ENCODE measurements around the gene ITSN1. TPM values are rescaled to one million over a fixed set of nuclear protein-coding genes. Genes with fewer than 3 reads are reported as not detected.

ITSN1 gene
- total RNA-seq, 1 donor from 2014 or later = 4.8 TPM

DNA sequence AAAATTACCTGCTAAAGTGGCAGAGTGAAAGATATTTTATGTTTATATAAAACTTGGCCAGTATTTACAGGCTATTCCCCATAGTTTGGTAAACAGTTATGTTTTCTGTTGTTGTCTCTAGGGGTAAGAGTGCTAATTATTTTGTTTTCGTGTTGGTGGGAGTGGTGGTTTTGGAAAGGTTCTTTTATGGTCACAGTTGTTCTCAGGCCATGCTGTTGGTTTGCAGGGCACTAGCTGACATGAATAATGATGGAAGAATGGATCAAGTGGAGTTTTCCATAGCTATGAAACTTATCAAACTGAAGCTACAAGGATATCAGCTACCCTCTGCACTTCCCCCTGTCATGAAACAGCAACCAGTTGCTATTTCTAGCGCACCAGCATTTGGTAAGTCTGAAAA, 92.5 kb downstream of the ITSN1 start:
- DNase-seq = peak; percentile 16
- Mint-ChIP-seq H3K9me3 (no peaks in the 10 kb centered on the region), H3K4me1 (no peaks in the 10 kb centered on the region), H3K4me3 (no peak overlapping the region), H3K27ac (no peak overlapping the region), H3K36me3 (ENCODE audit: low read depth) (no peaks in the 10 kb centered on the region), H3K27me3 (no peaks in the 10 kb centered on the region)
- intact Hi-C loops (cut with micrococcal nuclease) = no loop called here

DNA sequence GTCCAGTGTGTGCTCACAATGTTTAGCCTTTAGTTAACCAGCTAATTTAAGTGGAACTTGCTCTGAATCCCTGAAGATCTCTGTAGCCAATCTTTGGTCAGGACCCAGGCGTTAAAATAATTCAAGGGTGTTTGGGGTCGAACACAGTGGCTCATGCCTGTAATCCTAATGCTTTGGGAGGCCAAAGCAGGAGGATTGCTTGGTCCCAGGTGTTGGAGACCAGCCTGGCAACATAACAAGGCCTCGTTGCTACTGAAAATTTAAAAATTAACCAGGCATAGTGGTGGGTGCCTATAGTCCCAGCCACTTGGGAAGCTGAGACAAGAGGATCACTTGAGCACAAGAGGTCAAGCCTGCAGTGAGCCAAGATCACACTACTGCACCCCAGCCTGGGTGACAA, 94.3 kb downstream of the ITSN1 start:
- Mint-ChIP-seq H3K27ac (no peak overlapping the region), H3K4me1 (no peaks in the 10 kb centered on the region), H3K36me3 (ENCODE audit: low read depth) (no peaks in the 10 kb centered on the region), H3K4me3 (no peak overlapping the region), H3K9me3 (no peaks in the 10 kb centered on the region), H3K27me3 (no peaks in the 10 kb centered on the region)
- intact Hi-C loops (cut with micrococcal nuclease) = no loop called here
- DNase-seq = no peak

DNA sequence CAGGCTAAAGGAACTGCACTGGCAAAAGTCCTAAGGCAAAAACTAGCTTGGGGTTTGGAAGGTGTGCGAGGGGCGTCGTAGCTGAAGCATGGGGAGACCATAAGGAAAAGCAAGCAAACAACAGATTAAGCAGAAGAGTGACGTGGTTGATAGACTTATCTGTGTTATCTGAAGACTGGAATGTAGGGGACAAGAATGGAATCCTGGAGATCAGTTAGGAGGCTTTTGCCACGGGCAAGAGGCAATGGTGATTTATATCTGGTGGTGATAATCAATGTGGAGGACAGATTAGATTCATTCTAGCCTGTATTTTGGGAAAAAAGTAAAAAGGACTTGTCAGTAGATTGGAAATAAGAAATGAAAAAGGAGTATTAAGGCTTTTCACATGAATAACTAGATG, 97.4 kb downstream of the ITSN1 start:
- no peak for DNase-seq
- intact Hi-C loops (cut with micrococcal nuclease) = no loop called here
- no peaks in the 10 kb centered on the region for H3K4me1 Mint-ChIP-seq
- peaks cover 2% of the 10 kb centered on the region for H3K27me3 Mint-ChIP-seq
- H3K4me3 Mint-ChIP-seq = no peak overlapping the region
- no peak overlapping the region for H3K27ac Mint-ChIP-seq
- H3K9me3 Mint-ChIP-seq = no peaks in the 10 kb centered on the region
- H3K36me3 Mint-ChIP-seq (ENCODE audit: low read depth) = no peaks in the 10 kb centered on the region

GRCh38 chr21:33747420-33747819, 105.1 kb downstream of the ITSN1 start:
- H3K4me1 Mint-ChIP-seq = no peaks in the 10 kb centered on the region
- peaks cover 4% of the 10 kb centered on the region for H3K9me3 Mint-ChIP-seq
- no peaks in the 10 kb centered on the region for H3K36me3 Mint-ChIP-seq (ENCODE audit: low read depth)
- H3K27me3 Mint-ChIP-seq = peaks cover 4% of the 10 kb centered on the region
- DNase-seq = no peak
- H3K27ac Mint-ChIP-seq = no peak overlapping the region
- no peak overlapping the region for H3K4me3 Mint-ChIP-seq
- intact Hi-C loops (cut with micrococcal nuclease) = no loop called here

DNA sequence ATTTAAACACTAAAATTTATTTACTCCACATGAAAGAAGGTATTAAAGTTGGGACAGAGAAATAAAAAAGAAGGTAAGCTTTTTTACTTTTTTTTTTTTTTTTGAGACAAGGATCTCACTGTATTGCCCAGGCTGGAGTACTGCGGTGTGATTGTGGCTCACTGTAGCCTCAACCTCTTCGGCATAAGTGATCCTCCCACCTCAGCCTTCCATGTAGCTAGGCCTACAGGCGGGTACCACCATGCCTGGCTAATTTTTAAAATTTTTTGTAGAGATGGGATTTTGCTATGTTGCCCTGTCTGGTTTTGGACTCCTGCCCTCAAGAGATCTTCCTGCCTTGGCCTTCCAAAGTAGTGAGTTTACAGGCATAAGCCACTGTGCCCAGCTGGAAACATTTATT, 106.6 kb downstream of the ITSN1 start:
- DNase-seq = no peak
- Mint-ChIP-seq H3K36me3 (ENCODE audit: low read depth) (no peaks in the 10 kb centered on the region), H3K27me3 (peaks cover 2% of the 10 kb centered on the region), H3K4me3 (no peak overlapping the region), H3K4me1 (no peaks in the 10 kb centered on the region), H3K9me3 (peaks cover 4% of the 10 kb centered on the region), H3K27ac (no peak overlapping the region)
- intact Hi-C loops (cut with micrococcal nuclease) = no loop called here

GRCh38 chr21:33750017-33750416, 107.7 kb downstream of the ITSN1 start:
- Mint-ChIP-seq H3K27me3 (peaks cover 2% of the 10 kb centered on the region), H3K4me3 (no peak overlapping the region), H3K4me1 (no peaks in the 10 kb centered on the region), H3K27ac (no peak overlapping the region), H3K9me3 (peaks cover 4% of the 10 kb centered on the region), H3K36me3 (ENCODE audit: low read depth) (no peaks in the 10 kb centered on the region)
- intact Hi-C loops (cut with micrococcal nuclease) = no loop called here
- DNase-seq = no peak

DNA sequence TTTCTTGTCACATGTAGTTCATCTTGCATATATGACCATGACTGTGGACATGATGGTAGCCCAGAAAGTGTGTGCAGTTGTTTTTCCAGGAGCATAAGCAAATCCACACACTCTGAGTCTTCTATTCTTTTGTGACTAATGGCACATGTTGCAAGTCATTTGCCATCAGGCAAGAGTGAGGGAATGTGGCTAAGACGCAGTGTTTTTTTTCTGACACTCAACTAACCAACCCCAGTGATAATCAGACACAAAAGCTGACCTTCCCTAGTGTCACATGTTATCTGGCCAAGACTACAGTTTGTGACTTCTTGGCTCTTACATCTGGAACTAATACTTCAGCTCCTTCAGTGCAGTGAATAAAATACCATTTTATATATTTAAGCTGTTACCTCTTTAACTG, 108.8 kb downstream of the ITSN1 start:
- no peak for DNase-seq
- Mint-ChIP-seq H3K4me1 (no peaks in the 10 kb centered on the region), H3K36me3 (ENCODE audit: low read depth) (no peaks in the 10 kb centered on the region), H3K4me3 (no peak overlapping the region), H3K27ac (no peak overlapping the region), H3K27me3 (peaks cover 2% of the 10 kb centered on the region), H3K9me3 (peaks cover 4% of the 10 kb centered on the region)
- intact Hi-C loops (cut with micrococcal nuclease) = no loop called here

GRCh38 chr21:33751533-33751932, 109.2 kb downstream of the ITSN1 start:
- H3K4me1 Mint-ChIP-seq = no peaks in the 10 kb centered on the region
- DNase-seq = no peak
- no peaks in the 10 kb centered on the region for H3K36me3 Mint-ChIP-seq (ENCODE audit: low read depth)
- H3K4me3 Mint-ChIP-seq = no peak overlapping the region
- peaks cover 2% of the 10 kb centered on the region for H3K27me3 Mint-ChIP-seq
- H3K9me3 Mint-ChIP-seq = peaks cover 4% of the 10 kb centered on the region
- intact Hi-C loops (cut with micrococcal nuclease) = no loop called here
- no peak overlapping the region for H3K27ac Mint-ChIP-seq

GRCh38 chr21:33752260-33752659, 110.0 kb downstream of the ITSN1 start:
- Mint-ChIP-seq H3K4me3 (no peak overlapping the region), H3K27me3 (peaks cover 2% of the 10 kb centered on the region), H3K36me3 (ENCODE audit: low read depth) (no peaks in the 10 kb centered on the region), H3K27ac (no peak overlapping the region), H3K4me1 (no peaks in the 10 kb centered on the region), H3K9me3 (peaks cover 3% of the 10 kb centered on the region)
- no peak for DNase-seq
- intact Hi-C loops (cut with micrococcal nuclease) = no loop called here

- Mint-ChIP-seq H3K36me3 (ENCODE audit: low read depth) (no peaks in the 10 kb centered on the region), H3K27ac (no peak overlapping the region), H3K4me1 (no peaks in the 10 kb centered on the region), H3K4me3 (no peak overlapping the region), H3K9me3 (no peaks in the 10 kb centered on the region), H3K27me3 (peaks cover 5% of the 10 kb centered on the region)
- intact Hi-C loops (cut with micrococcal nuclease) = no loop called here
- DNase-seq = no peak
These were observed 111.6 kb downstream of the ITSN1 start for GRCh38 chr21:33753886-33754285.

- H3K9me3 Mint-ChIP-seq = no peaks in the 10 kb centered on the region
- no peak overlapping the region for H3K27ac Mint-ChIP-seq
- no peak overlapping the region for H3K4me3 Mint-ChIP-seq
- intact Hi-C loops (cut with micrococcal nuclease) = no loop called here
- DNase-seq = no peak
- H3K27me3 Mint-ChIP-seq = peaks cover 5% of the 10 kb centered on the region
- no peaks in the 10 kb centered on the region for H3K36me3 Mint-ChIP-seq (ENCODE audit: low read depth)
- H3K4me1 Mint-ChIP-seq = no peaks in the 10 kb centered on the region
These were observed 112.2 kb downstream of the ITSN1 start for GRCh38 chr21:33754481-33754880.

DNA sequence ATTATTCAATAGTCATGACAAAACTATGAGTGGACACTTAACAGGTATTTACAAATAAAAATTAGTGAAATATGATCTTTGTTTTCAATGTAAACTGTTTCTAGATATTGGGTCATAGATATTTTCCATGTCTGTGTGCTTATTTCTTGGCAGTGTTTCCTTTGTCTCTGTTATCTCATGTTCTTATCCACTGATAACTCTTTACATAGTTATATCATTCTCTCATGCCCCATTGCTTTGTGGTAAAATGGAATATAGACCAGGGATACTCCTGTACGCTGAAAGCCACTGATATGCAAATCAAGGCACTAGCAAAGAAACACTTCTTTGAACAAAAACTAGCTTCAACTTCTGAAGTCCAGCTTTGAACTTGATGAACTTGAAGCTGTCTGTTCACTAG, 113.1 kb downstream of the ITSN1 start:
- H3K27me3 Mint-ChIP-seq = peaks cover 5% of the 10 kb centered on the region
- DNase-seq = no peak
- H3K27ac Mint-ChIP-seq = no peak overlapping the region
- H3K4me1 Mint-ChIP-seq = no peaks in the 10 kb centered on the region
- no peak overlapping the region for H3K4me3 Mint-ChIP-seq
- intact Hi-C loops (cut with micrococcal nuclease) = no loop called here
- H3K36me3 Mint-ChIP-seq (ENCODE audit: low read depth) = no peaks in the 10 kb centered on the region
- no peaks in the 10 kb centered on the region for H3K9me3 Mint-ChIP-seq

DNA sequence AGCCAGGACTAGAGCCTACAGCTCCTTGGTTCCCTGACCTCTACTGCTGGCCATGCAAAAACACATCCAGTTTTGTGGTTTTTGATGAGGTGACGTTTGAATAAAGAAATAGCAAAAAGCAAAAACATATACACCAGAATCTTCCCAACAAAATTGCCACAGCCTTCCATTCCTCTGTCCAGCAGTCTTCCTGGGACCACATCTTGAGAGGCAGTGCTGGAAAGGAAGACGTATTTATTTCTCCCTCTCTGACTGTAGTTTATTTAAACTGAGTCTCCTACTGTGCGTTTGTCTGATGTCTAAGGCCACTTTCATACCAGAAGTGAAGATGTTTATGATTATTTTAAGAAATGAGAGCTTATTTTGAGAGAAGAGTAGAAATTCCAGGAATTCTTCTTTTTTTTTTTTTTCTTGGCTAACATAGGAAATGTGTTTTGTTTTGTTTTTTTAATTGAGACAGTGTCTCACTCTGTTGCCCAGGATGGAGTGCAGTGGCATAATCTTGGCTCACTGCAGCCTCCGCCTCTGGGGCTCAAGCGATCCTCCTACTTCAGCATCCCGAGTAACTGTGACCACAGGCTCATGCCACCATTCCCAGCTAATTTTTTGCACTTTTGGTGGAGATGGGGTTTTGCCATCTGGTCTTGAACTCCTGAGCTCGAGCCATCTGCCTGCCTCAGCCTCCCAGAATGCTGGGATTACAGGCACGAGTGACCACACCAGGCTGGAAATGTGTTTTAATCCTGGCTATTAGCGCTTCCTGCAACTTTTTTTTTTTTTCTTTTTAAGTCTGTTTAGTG, 118.5 kb downstream of the ITSN1 start:
- Mint-ChIP-seq H3K9me3 (no peaks in the 10 kb centered on the region), H3K36me3 (ENCODE audit: low read depth) (no peaks in the 10 kb centered on the region), H3K4me3 (no peak overlapping the region), H3K4me1 (no peaks in the 10 kb centered on the region), H3K27ac (no peak overlapping the region), H3K27me3 (peaks cover 2% of the 10 kb centered on the region)
- DNase-seq = no peak
- intact Hi-C loops (cut with micrococcal nuclease) = no loop called here

DNA sequence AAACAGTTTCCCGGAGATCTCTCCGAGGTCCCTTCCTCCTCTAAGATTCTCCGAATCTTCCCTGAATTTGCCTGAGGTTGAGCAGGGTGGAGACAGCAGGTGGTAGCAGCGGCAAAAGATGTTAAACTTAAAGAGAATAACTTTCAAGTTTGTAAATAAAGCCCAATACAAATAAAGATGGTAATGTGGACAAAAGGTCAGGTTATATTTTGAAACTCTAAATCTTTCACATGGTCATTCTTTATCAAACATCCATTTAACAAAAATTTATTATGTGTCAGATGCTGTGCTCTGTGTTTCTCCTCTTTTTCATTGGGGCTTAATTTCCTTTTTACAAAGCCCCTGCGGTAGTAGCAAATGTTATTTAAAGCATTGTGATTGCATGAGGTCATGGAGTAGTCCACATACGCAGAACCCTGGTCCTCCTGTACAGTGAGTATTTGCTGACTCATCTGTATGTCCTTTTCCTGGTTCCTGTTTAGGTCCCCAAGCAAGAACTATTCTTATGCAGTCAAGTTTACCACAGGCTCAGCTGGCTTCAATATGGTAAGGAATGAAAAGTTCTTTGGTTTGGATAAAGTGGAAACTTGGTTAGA, 119.2 kb downstream of the ITSN1 start:
- intact Hi-C loops (cut with micrococcal nuclease) = no loop called here

More for the DNA sequence above, 119.2 kb downstream of the ITSN1 start:
- no peaks in the 10 kb centered on the region for H3K9me3 Mint-ChIP-seq
- H3K4me3 Mint-ChIP-seq = no peak overlapping the region
- peaks cover 2% of the 10 kb centered on the region for H3K27me3 Mint-ChIP-seq
- no peaks in the 10 kb centered on the region for H3K36me3 Mint-ChIP-seq (ENCODE audit: low read depth)
- DNase-seq = no peak
- H3K4me1 Mint-ChIP-seq = no peaks in the 10 kb centered on the region
- H3K27ac Mint-ChIP-seq = no peak overlapping the region

Data from activated CD4-positive, alpha-beta T cell treated with anti-CD3 and anti-CD28 coated beads, Interleukin-2, amount 10 ng/mL, durations not matched to agents 24 days and 14 days (primary cell).